ENCODE results near the gene CLRN3. TPM values are rescaled to one million over a fixed set of nuclear protein-coding genes. Genes with fewer than 3 reads are reported as not detected.

The CLRN3 gene
- total RNA-seq, 2 experiments from 2014 or later: not detected

- CTCF ChIA-PET: interaction anchor here (1.4 kb wide), 1 partner anchor 71 kb away, joined by 3 read pairs; no protein-coding TSS in a partner anchor
- POLR2A ChIA-PET: no interaction called here
Measured at GRCh38 chr10:127920306-127921074, 27.7 kb upstream of the CLRN3 start.

GRCh38 chr10:127919418-127920271, 26.9 kb upstream of the CLRN3 start:
- ChIA-PET POLR2A (no interaction called here), CTCF (interaction anchor here (1.4 kb wide), 1 partner anchor 72 kb away, joined by 3 read pairs; no protein-coding TSS in a partner anchor)

DNA sequence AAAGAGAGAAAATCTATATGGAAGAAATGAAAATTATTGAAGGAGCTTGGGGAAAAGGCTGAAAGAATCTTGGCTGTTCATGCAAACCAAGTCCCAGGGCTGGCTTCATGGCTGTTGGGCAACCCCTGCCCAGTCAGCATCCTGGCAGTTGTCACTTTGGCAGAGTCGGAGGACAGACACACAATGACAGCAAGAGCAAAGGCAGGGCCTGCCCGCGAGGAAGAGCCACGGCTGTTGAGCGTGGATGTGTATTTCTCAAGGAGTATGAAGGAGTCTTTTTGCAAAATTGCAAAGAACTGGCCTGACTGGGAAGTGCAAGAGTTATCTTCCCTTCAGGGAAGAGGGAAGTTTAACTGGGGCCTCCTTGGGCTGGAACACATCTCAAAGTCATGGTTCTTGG, 25.8 kb upstream of the CLRN3 start:
- POLR2A ChIA-PET: no interaction called here
- CTCF ChIA-PET: no interaction called here

- CTCF ChIA-PET: interaction anchor here (1.8 kb wide), 1 partner anchor 10 kb away, joined by 4 read pairs; the partner anchor contains the start of gene PTPRE
- POLR2A ChIA-PET: no interaction called here
Measured at GRCh38 chr10:127916826-127917225, 24.1 kb upstream of the CLRN3 start.

DNA sequence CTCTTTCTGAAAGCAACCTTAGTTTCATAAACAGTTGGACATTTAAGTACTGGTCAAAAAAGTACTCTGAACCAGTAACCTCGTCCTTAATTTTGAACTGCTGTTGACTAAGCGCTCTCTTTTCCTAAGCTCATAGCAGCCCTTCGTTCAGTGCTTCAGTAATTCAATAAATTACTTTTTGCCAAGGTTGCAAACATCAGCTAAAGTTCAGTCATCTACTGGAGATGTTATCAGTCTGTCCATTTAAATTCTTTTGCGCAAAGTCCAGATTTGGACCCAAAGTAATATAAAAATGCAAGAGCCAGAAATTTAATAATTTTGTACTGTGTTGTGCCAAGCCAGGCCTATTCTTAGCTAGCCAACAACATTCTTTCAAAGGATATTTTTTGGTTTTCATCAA, 22.6 kb upstream of the CLRN3 start:
- ChIA-PET CTCF (no interaction called here), POLR2A (no interaction called here)

GRCh38 chr10:127913368-127913759, 20.6 kb upstream of the CLRN3 start:
- POLR2A ChIA-PET: no interaction called here
- CTCF ChIA-PET: interaction anchor here (1.2 kb wide), 2 partner anchors 8 to 98 kb away, joined by 4 read pairs; no protein-coding TSS in a partner anchor

DNA sequence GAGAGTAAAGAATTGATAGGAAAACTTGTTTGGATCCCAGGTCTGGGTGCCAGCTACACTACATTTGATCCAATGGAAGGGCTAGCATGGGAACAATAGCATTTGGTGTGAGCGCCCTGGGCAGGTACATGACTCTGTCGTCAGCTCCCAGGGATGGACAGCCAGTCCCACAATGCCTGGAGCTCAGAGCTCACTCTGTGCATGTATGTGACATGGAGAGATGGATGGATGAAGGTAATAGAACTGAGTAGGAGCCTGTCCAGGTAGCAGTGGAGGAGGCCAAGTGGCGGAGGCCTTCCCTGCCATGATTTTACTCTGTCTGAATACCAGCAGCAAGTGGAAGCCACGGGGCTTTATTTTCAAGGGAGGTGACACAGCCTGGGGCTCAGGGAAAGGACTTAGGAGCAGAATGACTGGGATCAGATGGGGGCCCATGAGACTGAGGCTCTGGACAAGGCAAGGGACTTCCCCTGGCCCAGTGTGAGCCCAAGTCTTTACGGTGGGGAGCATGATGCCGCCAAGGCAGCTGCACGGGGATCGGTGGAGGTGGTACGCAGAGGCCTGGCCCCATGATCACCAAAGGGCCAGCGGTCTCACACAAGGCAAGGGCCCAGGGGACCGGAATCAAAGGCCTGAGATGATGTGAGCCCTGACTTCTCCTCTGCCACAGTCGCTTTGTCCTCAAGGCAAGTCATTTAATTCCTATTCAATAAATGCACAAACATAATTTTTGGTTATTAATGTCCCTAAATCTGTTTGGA, 20.0 kb upstream of the CLRN3 start:
- ChIA-PET POLR2A (no interaction called here), CTCF (interaction anchor here (1.2 kb wide), 2 partner anchors 8 to 98 kb away, joined by 4 read pairs; no protein-coding TSS in a partner anchor)

- ChIA-PET POLR2A (no interaction called here), CTCF (no interaction called here)
Measured at GRCh38 chr10:127911867-127912257, 19.1 kb upstream of the CLRN3 start.

- CTCF ChIA-PET: no interaction called here
- POLR2A ChIA-PET: no interaction called here
Measured at GRCh38 chr10:127911218-127911866, 18.6 kb upstream of the CLRN3 start.

DNA sequence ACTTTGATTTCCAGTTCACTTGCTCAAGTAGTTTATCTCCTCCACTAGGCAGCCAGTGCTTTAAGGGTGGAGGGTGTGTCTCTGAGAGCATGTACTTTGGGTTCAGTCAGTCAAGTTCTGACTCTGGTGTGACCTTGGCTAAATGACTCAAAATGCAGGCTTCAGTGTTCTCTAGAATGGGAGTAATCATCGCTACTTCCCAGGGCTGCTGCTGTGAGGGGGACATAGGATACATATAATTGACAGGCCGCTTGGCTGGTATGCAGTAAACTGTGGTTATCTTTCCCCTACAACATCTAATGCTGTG, 17.7 kb upstream of the CLRN3 start:
- ChIA-PET CTCF (no interaction called here), POLR2A (no interaction called here)

GRCh38 chr10:127909716-127910463, 17.1 kb upstream of the CLRN3 start:
- POLR2A ChIA-PET: no interaction called here

DNA sequence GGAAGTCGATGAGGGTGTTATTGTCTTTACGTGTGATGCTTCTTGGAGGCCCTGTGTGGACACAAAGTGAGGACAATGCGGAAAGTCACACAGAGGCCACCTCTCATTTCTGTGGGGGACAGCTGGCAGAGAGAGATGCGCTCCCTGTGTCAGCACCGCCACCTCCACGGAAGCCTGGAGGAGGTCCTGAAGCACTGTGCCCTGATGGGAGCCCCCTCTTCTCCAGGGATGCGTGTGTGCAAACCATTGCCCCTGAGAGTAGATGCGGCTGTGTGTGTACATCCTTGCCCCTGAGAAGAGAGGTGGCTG, 16.2 kb upstream of the CLRN3 start:
- ChIA-PET POLR2A (no interaction called here), CTCF (interaction anchor here (5.3 kb wide), 1 partner anchor 101 kb away, joined by 95 read pairs; no protein-coding TSS in a partner anchor)

More at GRCh38 chr10:127909716-127910463, 17.1 kb upstream of the CLRN3 start:
- CTCF ChIA-PET: no interaction called here

DNA sequence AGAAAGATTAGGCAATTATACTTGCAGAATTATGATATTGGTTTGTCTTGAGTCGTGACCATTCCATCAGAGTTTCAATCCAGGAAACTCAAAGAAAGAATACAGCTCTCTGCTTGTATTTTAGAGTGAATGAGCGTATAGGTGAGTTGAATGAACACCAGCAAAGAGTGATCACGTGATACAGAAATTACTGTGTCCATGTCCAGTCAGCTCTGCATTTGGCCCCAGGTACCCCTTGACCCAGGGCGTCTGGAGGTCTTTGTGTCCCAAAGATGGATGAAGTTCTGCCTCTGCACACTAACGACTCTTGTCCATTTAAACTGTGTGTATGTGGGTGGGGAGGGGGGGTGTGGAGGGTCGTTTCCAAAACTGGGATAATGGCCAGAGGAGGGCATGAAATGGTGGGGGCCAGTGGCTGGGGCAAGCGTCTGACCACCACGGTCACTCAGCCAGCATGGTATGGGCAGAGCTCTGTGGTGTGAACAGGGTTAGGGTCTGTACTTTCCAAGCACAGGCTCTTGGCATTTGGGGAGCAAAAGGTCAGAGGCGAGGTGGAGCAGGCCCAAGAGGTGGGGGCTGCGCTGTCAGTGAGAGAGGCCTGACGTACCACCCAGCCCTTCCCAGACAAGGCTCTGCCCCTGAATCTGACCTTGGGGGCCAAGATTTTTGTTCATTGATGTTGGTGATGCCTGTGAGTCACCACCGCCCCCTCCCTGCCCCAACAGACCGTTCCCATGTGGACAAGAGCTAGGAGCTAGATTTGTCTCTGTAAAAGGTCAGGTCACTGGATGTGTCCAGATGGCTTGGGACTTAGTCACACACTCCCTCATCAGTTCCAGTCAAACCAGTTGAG, 15.6 kb upstream of the CLRN3 start:
- ChIA-PET CTCF (interaction anchor here (1.0 to 5.3 kb wide), 3 partner anchors 102 to 157 kb away, joined by 4 to 95 read pairs (median 4); no protein-coding TSS in a partner anchor), POLR2A (no interaction called here)

- CTCF ChIA-PET: interaction anchor here (0.6 to 5.3 kb wide), 14 partner anchors 10 to 246 kb away, joined by 3 to 95 read pairs (median 4); no protein-coding TSS in a partner anchor
- POLR2A ChIA-PET: no interaction called here
Measured at GRCh38 chr10:127907411-127908105, 14.8 kb upstream of the CLRN3 start.

DNA sequence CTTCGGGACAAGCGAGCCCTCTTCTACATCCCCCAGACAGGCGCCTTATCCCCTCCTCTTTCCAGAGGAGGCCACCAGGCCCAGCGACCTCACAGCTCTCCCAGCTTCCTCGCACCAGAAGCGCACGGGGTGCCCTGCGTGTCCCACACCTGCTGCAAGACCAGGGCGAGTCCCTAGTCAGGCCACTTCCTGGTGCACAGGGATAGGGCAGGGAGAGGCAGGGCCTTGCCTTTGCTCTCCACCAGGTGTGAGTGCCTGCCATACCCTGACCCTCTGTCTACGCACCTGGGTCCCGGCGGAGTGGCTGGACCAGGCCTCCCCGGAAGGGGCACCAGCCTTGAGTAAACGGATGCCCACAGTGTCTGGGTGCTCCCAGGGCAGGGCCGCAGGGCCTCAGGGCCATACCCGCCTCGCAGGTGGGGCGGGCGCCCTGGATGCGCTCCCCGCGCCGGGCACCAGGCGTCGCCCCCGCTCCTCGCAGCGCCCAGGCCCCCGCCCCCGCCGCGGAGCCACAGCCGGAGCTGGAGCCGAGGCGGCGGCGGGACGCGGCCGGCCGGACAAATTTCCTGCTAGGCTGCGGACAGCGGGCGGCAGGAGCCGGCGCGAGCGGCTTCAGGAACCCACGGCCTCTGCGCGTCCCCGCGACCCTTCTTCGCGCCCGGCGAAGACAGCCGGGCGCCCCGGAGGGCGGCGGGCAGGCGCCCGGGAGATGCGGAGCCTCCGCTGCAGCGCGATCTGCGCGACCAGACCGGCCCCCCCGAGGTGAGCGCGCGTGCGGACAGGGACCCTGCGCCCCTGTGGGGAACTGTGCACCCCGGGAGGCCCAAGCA, 14.0 kb upstream of the CLRN3 start, which contains the start of gene PTPRE:
TSS of gene PTPRE (plus strand) at position 556 of the 830 bp plus-strand sequence. CDS start 133,779 bp downstream, outside the sequence.
- POLR2A ChIA-PET: no interaction called here
- CTCF ChIA-PET: interaction anchor here (0.6 to 5.3 kb wide), 13 partner anchors 10 to 247 kb away, joined by 3 to 95 read pairs (median 4); no protein-coding TSS in a partner anchor

- ChIA-PET POLR2A (no interaction called here), CTCF (interaction anchor here (1.4 to 5.3 kb wide), 6 partner anchors 80 to 248 kb away, joined by 3 to 95 read pairs (median 6); no protein-coding TSS in a partner anchor)
Measured at GRCh38 chr10:127905848-127906261, 13.1 kb upstream of the CLRN3 start.

All from activated CD8-positive, alpha-beta memory T cell treated with anti-CD3 and anti-CD28 coated beads for 36 hours (primary cell).